Caco-2 (cell line): Measurements from ENCODE around the gene PNPLA7. TPM values are rescaled to one million over a fixed set of nuclear protein-coding genes. Genes with fewer than 3 reads are reported as not detected.
A peak's percentile ranks its signal among the peaks of the same experiment; 100 is the strongest.
"Not testable (repeated sequence)": the region's sequence is repeated elsewhere in the genome, so short reads cannot be mapped to it uniquely, and the experiment has no call there.

Experiments
- BruUV-seq: library from RNA; stranded (reverse); fragments of 400-500 nt; replicated peaks from 2 replicates; lab custom pipeline; 2021; lab: Mats Ljungman, UMichigan
- CTCF ChIA-PET: fragments of 300-600 bp; sonication (Branson Sonifier 250); formaldehyde crosslinking; loops from one replicate; lab custom pipeline; 2022; ENCODE audit warnings: antibody characterized with exemption; lab: Charles Lee
- POLR2A ChIA-PET: fragments of 300-600 bp; sonication (Branson Sonifier 250); formaldehyde crosslinking; loops from one replicate; lab custom pipeline; 2022; ENCODE audit warnings: antibody characterized with exemption; lab: Charles Lee
- DNase-seq, 2 experiments: peaks; one replicate each; pipeline versions ENCODE4 v3.0.0 to v3.0.0-alpha.2; 2020 to 2022
- H3K27me3 ChIP-seq: replicated peaks from 2 replicates; pipeline ENCODE4 v1.6.0; 2011; ENCODE audit warnings: low read length; ENCODE audit not compliant: control insufficient read depth, insufficient read depth
- H3K36me3 ChIP-seq: 2 replicates; pipeline ENCODE4 v1.5.1; 2011; ENCODE audit warnings: low read length; ENCODE audit not compliant: control insufficient read depth, insufficient read depth
- H3K4me1 ChIP-seq: fragments of 250-450 bp; sonication (Bioruptor Pico); 2 replicates; pipeline ENCODE4 v1.5.1; 2020; ENCODE audit warnings: mild to moderate bottlenecking
- H3K4me3 ChIP-seq: 2 replicates; pipeline ENCODE4 v1.5.1; 2011; ENCODE audit warnings: low read depth, mild to moderate bottlenecking, control low read depth, low read length
- H3K9me3 ChIP-seq: fragments of 250-450 bp; sonication (Bioruptor Pico); 2 replicates; pipeline ENCODE4 v1.5.1; 2020; ENCODE audit warnings: mild to moderate bottlenecking, moderate library complexity
- H3K27ac Mint-ChIP-seq: one replicate; pipeline ENCODE4 v1.8.0; 2022; ENCODE audit warnings: mixed read lengths; ENCODE audit not compliant: unreplicated experiment
- H3K27me3 Mint-ChIP-seq: one replicate; pipeline ENCODE4 v1.8.0; 2022; ENCODE audit warnings: mixed read lengths; ENCODE audit not compliant: insufficient read depth, unreplicated experiment
- H3K36me3 Mint-ChIP-seq: one replicate; pipeline ENCODE4 v1.8.0; 2022; ENCODE audit warnings: mild to moderate bottlenecking, mixed read lengths; ENCODE audit not compliant: insufficient read depth, unreplicated experiment
- H3K4me1 Mint-ChIP-seq: one replicate; pipeline ENCODE4 v1.8.0; 2022; ENCODE audit warnings: low read depth, mixed read lengths; ENCODE audit not compliant: unreplicated experiment
- H3K4me3 Mint-ChIP-seq: one replicate; pipeline ENCODE4 v1.8.0; 2022; ENCODE audit warnings: mild to moderate bottlenecking, moderate library complexity, mixed read lengths; ENCODE audit not compliant: unreplicated experiment
- H3K9me3 Mint-ChIP-seq: one replicate; pipeline ENCODE4 v1.8.0; 2022; ENCODE audit warnings: mixed read lengths; ENCODE audit not compliant: unreplicated experiment
- CTCF ChIP-seq, 2 experiments: fragments of 200-600 bp in 1 of 2; IDR thresholded peaks; 1 replicate in 1 of 2; 2 replicates in 1 of 2; pipeline versions ENCODE4 v1.5.1 to v1.8.0; 2011 to 2022; ENCODE audit warnings: antibody characterized with exemption in 1 of 2, control low read depth in 1 of 2, inconsistent platforms in 1 of 2, low read depth in 1 of 2, low read length in 1 of 2, mild to moderate bottlenecking in 1 of 2, moderate library complexity in 1 of 2; ENCODE audit not compliant: insufficient read depth in 1 of 2, severe bottlenecking in 1 of 2, unreplicated experiment in 1 of 2
- intact Hi-C: fragments of 100-400 bp; cut with micrococcal nuclease; formaldehyde crosslinking; loops from one replicate; pipeline ENCODE4 v1.10.0; 2022; ENCODE audit not compliant: unreplicated experiment
- total RNA-seq: library from RNA; stranded (reverse); gene quantifications from 2 replicates; pipeline ENCODE4 v1.2.3, GENCODE V29; 2022

PNPLA7 gene
- total RNA-seq, 1 experiment from 2014 or later: 1.8 TPM

GRCh38 chr9:137534256-137535119 is 15.7 kb downstream of the PNPLA7 start:
- H3K4me3 ChIP-seq: no peak overlapping the region
- no peaks in the 10 kb centered on the region for H3K9me3 ChIP-seq
- TF ChIP-seq CTCF (IDR thresholded peaks at IDR 0.05; ENCODE audit: insufficient read depth in 1 of 2, low read depth in 1 of 2, low read length in 1 of 2, severe bottlenecking in 1 of 2, unreplicated experiment in 1 of 2): peak; percentile 60 to 75
- Mint-ChIP-seq H3K9me3 (no peaks in the 10 kb centered on the region), H3K4me3 (peak overlapping the region; percentile 52), H3K27me3 (no peaks in the 10 kb centered on the region), H3K4me1 (peaks cover 7% of the 10 kb centered on the region), H3K36me3 (peaks cover 12% of the 10 kb centered on the region), H3K27ac (peak overlapping the region; percentile 45)
- no peaks in the 10 kb centered on the region for H3K36me3 ChIP-seq
- no TSS peak for BruUV-seq
- POLR2A ChIA-PET: interaction anchor here (0.5 to 0.7 kb wide), 4 partner anchors 16 to 372 kb away, joined by 3 read pairs; no protein-coding TSS in a partner anchor
- H3K27me3 ChIP-seq: no peaks in the 10 kb centered on the region
- CTCF ChIA-PET: interaction anchor here (0.6 to 1.2 kb wide), 13 partner anchors 8 to 383 kb away, joined by 3 to 33 read pairs (median 3); partner anchors contain the start of genes DPH7, EXD3, MRPL41 and NSMF
- DNase-seq: peak; percentile 72 to 77
- peaks cover 7% of the 10 kb centered on the region; the same call in 1 of the 2 replicates for H3K4me1 ChIP-seq
- intact Hi-C loops: loop anchor here (1.0 to 10.0 kb wide), 3 partner anchors 17 to 240 kb away; partner anchors contain the start of genes DPH7 and MRPL41

GRCh38 chr9:137532891-137533468 is 17.2 kb downstream of the PNPLA7 start:
- H3K36me3 ChIP-seq, H3K27me3 Mint-ChIP-seq, H3K4me1 Mint-ChIP-seq, H3K4me3 ChIP-seq, H3K27ac Mint-ChIP-seq, H3K4me3 Mint-ChIP-seq, CTCF ChIA-PET, H3K9me3 ChIP-seq, H3K4me1 ChIP-seq, BruUV-seq, POLR2A ChIA-PET, H3K9me3 Mint-ChIP-seq, H3K27me3 ChIP-seq, DNase-seq: not testable (repeated sequence)
- intact Hi-C loops: loop anchor here (10.0 kb wide), 1 partner anchor 238 kb away; no protein-coding TSS in a partner anchor
- H3K36me3 Mint-ChIP-seq: peaks cover 12% of the 10 kb centered on the region

GRCh38 chr9:137531099-137531765 is 19.0 kb downstream of the PNPLA7 start:
- Mint-ChIP-seq H3K27ac (no peak overlapping the region), H3K4me1 (peaks cover 7% of the 10 kb centered on the region), H3K4me3 (no peak overlapping the region), H3K36me3 (peaks cover 12% of the 10 kb centered on the region), H3K9me3 (no peaks in the 10 kb centered on the region), H3K27me3 (no peaks in the 10 kb centered on the region)
- no peaks in the 10 kb centered on the region for H3K36me3 ChIP-seq
- intact Hi-C loops: loop anchor here (10.0 kb wide), 1 partner anchor 236 kb away; no protein-coding TSS in a partner anchor
- H3K27me3 ChIP-seq: no peaks in the 10 kb centered on the region
- no peak overlapping the region for H3K4me3 ChIP-seq
- peaks cover 7% of the 10 kb centered on the region; the same call in 1 of the 2 replicates for H3K4me1 ChIP-seq
- no TSS peak for BruUV-seq
- no peaks in the 10 kb centered on the region for H3K9me3 ChIP-seq
- no peak for TF ChIP-seq CTCF (IDR thresholded peaks at IDR 0.05; ENCODE audit: insufficient read depth in 1 of 2, low read depth in 1 of 2, low read length in 1 of 2, severe bottlenecking in 1 of 2, unreplicated experiment in 1 of 2)
- CTCF ChIA-PET: no interaction called here
- POLR2A ChIA-PET: no interaction called here
- no peak for DNase-seq
